AG08395 (cell line): Measurements from ENCODE around the gene RPP38.

Source experiments
- DNase-seq: peaks from one replicate; pipeline ENCODE4 v3.0.0; 2012; ENCODE audit warnings: mixed read lengths, low spot score

Gene RPP38

GRCh38 chr10:15152556-15152955, 55.4 kb downstream of the RPP38 start:
- DNase-seq: no peak
